Right kidney (tissue), 1 donor: ENCODE measurements around the gene MCRIP1.
A peak's percentile ranks its signal among the peaks of the same experiment; 100 is the strongest.

Experiments
- DNase-seq: peaks from one replicate; pipeline ENCODE4 v3.0.0-alpha.2; 2016

Gene MCRIP1

GRCh38 chr17:81863833-81864768 lies 31.0 kb upstream of the MCRIP1 start:
- DNase-seq = no peak

- no peak for DNase-seq
Observed at GRCh38 chr17:81863123-81863675, 30.1 kb upstream of the MCRIP1 start.

GRCh38 chr17:81860756-81861568 lies 27.9 kb upstream of the MCRIP1 start:
- peak; percentile 98 for DNase-seq

GRCh38 chr17:81859906-81860755 lies 27.0 kb upstream of the MCRIP1 start, which contains the start of gene P4HB:
Gene P4HB (minus strand): TSS chr17:81860535. CDS start chr17:81860471, 64 bp downstream.
- peak; percentile 88 for DNase-seq

- no peak for DNase-seq
Observed at GRCh38 chr17:81858967-81859905, 26.1 kb upstream of the MCRIP1 start.

GRCh38 chr17:81858170-81858966 lies 25.3 kb upstream of the MCRIP1 start:
- no peak for DNase-seq

- no peak for DNase-seq
Observed at GRCh38 chr17:81854974-81855774, 22.1 kb upstream of the MCRIP1 start.

- no peak for DNase-seq
Observed at GRCh38 chr17:81852237-81852636, 19.1 kb upstream of the MCRIP1 start.

GRCh38 chr17:81851423-81851822 lies 18.3 kb upstream of the MCRIP1 start:
- no peak for DNase-seq

GRCh38 chr17:81849457-81849856 lies 16.4 kb upstream of the MCRIP1 start:
- DNase-seq = no peak

- DNase-seq = no peak
Observed at GRCh38 chr17:81846743-81847689, 13.9 kb upstream of the MCRIP1 start.

GRCh38 chr17:81845881-81846742 lies 13.0 kb upstream of the MCRIP1 start:
- no peak for DNase-seq

GRCh38 chr17:81845361-81845760 lies 12.3 kb upstream of the MCRIP1 start:
- DNase-seq = no peak

GRCh38 chr17:81844887-81845286 lies 11.8 kb upstream of the MCRIP1 start:
- no peak for DNase-seq

- no peak for DNase-seq
Observed at GRCh38 chr17:81844327-81844851, 11.3 kb upstream of the MCRIP1 start.

GRCh38 chr17:81843713-81844326 lies 10.7 kb upstream of the MCRIP1 start:
- DNase-seq = no peak
